HG02571 (cell line): Measurements from ENCODE around the gene SAMD8.
"Not testable (repeated sequence)": the region's sequence is repeated elsewhere in the genome, so short reads cannot be mapped to it uniquely, and the experiment has no call there.

Experiments used
- ATAC-seq: cut with Tn5 transposase; IDR thresholded peaks from one replicate; pipeline ENCODE4 v1.9.1; 2021; ENCODE audit warnings: mild to moderate bottlenecking, moderate library complexity; ENCODE audit not compliant: unreplicated experiment

The SAMD8 gene

GRCh38 chr10:75191821-75192568, 80.5 kb downstream of the SAMD8 start:
- ATAC-seq = no peak

- ATAC-seq = not testable (repeated sequence)
Observed at GRCh38 chr10:75194625-75195024, 83.2 kb downstream of the SAMD8 start.

DNA sequence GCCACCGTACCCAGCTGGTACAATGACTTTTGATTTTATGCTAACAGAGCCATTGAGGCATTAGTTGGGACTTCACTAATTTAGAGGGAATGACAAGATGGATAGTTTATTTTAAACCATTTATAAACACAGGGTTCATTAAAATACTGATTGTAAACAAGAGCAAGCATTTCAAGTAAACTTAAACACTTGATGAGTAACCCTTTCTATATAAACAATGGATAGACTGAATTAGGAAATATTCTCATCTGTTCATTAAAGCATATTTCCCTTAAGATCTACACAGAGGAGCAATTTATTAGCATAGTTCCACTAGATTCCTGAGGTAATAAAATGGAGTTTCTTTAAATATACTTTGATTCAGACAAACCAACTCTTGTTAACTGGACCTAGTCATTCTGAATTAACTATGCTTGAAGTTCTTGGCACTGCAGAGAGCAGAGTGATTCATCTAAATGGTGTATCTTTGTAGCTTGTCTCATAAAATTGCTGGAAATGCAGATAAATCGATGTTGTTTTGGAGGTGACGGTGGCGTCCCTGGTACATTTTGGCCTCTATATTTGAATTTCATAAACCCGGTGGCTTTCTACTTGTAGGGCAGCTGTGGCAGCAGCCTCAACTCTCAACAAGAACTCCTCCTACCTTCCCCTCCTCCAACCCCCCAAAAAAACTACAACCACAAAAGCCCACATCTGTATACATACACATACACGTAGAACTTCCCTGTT, 83.7 kb downstream of the SAMD8 start:
- no peak for ATAC-seq

DNA sequence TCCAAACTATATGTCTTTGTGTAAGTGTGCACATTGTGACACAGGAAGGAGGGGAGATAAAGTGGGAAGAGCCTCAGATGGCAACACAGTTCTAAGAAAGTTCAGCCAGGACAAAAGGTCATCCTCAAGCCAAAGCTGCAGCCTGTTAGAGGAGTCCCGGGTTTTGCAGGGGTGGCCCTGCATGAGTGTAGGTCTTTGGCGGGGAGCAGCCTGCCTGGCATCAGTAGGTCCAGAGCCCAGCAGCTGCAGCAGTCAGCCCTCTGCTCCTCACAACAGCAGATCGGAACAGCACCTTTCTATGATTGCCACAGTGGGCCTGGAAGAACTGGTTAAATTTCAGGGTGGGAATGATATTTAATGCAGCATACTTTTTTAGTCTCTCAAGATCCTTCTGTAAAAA, 85.6 kb downstream of the SAMD8 start:
- ATAC-seq = no peak

GRCh38 chr10:75197906-75198305, 86.5 kb downstream of the SAMD8 start:
- no peak for ATAC-seq

- not testable (repeated sequence) for ATAC-seq
Observed at GRCh38 chr10:75199949-75200348, 88.5 kb downstream of the SAMD8 start.

DNA sequence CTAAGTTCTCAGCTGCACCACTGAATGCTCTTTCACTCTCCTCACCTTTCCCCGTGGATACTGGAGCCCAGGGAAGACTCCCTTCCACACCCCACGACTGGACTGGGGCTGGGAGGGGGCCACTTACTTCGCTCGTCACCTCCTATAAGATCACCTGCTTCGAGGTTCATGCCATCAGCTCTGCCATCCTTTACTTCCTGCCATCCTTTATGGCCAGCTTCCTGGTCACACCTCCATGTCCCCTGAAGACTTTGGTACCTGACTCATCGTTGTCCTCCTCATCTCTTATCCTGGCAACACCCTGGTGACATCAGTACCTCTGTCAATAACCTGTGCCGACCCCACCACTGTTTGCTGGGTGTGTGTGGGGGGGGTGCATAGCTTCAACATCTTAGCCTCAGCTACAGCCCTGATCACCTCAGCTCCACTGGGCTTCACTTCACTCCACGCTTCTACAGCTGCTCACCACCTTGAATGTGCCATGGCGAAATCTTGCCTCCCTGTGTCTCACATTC, 90.4 kb downstream of the SAMD8 start:
- ATAC-seq = no peak

- no peak for ATAC-seq
Observed at GRCh38 chr10:75202321-75203045, 91.0 kb downstream of the SAMD8 start.

GRCh38 chr10:75203046-75203620, 91.7 kb downstream of the SAMD8 start:
- not testable (repeated sequence) for ATAC-seq

GRCh38 chr10:75203724-75204123, 92.3 kb downstream of the SAMD8 start:
- no peak for ATAC-seq

DNA sequence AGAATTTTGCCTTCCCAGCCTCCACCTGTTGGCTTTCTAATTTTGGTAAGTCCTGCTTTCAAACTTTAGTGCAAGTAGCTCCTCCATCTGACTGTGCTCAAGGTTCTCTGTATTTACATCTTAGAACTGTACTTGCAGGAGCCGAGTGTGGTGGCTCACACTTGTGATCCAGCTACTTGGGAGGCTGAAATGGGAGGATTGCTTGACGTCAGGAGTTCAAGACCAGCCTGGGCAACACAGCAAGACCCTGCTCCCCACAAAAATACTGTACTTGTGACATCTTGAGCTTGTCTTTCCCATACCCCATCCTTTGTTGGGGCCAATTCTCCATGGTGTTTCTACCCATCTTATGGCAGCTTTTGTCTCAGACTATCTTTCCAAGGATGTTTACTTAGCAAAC, 94.5 kb downstream of the SAMD8 start:
- ATAC-seq = no peak

GRCh38 chr10:75206638-75207037, 95.2 kb downstream of the SAMD8 start:
- not testable (repeated sequence) for ATAC-seq

- ATAC-seq = no peak
Observed at GRCh38 chr10:75207079-75207856, 95.8 kb downstream of the SAMD8 start.

GRCh38 chr10:75207857-75208144, 96.3 kb downstream of the SAMD8 start:
- ATAC-seq = no peak

DNA sequence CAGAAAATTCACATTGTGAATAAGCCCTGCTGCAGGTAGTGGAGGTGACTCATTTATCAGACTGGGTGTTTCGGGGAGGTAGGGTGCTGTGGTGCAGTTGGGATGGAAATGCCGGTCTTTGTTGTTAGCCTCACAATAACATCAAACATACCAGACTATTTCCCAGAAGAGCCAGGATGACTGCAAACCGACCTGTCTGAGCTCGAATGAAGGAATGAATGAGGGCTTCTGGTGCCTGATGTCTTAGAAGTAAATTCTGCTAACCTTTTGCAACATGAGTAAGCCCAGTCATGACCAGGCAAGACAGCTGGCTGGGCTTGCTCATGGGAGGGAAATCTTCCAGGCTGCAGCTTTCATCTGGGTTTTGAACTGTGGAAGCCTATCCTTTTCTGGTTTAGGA, 96.7 kb downstream of the SAMD8 start:
- ATAC-seq = no peak

- no peak for ATAC-seq
Observed at GRCh38 chr10:75209086-75209920, 97.8 kb downstream of the SAMD8 start.

- peak; percentile 68 for ATAC-seq
Observed at GRCh38 chr10:75209921-75210281, 98.4 kb downstream of the SAMD8 start.

DNA sequence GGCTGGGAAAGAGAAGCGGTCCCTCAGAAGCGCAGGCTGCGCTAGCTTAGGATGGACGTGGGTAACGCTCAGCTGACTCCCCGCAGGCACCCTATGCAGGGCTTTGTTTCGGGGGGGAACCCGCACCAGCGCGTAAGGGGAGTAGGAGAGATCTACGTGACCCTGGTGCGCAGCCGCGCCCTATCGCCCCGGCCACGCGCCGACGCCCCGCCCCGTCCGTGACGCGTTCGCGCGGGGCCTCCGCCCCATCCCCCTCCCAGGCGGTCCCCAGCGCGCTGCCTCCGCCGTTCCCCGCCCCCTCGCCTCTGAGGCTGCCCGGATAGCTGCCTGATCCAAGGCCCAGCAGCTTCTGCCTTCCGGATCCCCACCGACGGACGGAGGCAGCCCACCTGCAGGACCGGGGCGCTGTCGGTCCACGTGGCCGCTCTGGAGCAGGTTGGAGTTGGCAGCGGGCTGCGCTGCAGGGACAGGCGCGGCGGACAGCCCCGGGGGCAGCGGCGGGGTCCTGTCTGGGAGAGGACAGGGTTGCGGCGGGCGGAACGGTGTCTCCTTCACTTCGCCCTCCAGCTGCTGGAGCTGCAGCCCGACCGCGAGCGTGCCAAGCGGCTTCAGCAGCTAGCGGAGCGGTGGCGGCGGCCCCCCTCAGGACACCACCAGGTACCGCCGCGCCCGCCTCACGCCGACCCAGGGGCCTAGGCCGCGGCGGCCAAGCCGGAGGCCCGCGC, 99.0 kb downstream of the SAMD8 start, which contains the start of gene VDAC2:
Gene VDAC2, plus strand, starts transcription at position 515 of the 725 bp plus-strand sequence. CDS start 363 bp downstream, outside the sequence.
- ATAC-seq = peak; percentile 76
